SH-SY5Y (cell line): Measurements from ENCODE around the gene WDR46.

Source experiments
- GATA2 ChIP-seq: IDR thresholded peaks from 2 replicates; pipeline ENCODE4 v1.6.1; 2011; ENCODE audit warnings: mild to moderate bottlenecking, low read depth, low read length
- GATA3 ChIP-seq: IDR thresholded peaks from 2 replicates; pipeline ENCODE4 v1.6.1; 2011; ENCODE audit warnings: low read depth, mild to moderate bottlenecking, low read length, moderate library complexity

DNA sequence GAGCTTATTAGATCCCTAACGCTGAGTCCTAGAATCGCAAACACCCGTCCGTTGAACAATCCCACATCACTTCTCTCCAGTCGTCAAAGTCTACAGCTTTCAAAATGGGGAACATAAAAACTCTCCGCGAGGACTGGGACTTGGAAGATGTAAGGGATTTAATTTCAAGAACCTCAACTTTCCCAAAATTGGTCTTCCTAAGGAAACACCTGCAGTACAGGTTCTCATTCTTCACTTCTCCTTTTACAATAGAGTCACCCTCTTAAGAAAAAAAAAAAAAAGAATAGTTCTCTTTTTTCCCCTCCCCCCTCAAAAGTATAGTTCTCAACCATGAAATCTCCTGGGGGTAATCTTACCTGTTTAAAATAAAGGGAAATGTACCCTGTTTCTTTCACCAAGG, 35.1 kb upstream of the WDR46 start:
- TF ChIP-seq GATA2 = no peak
- no peak for TF ChIP-seq GATA3
